Kidney (tissue), 14 donors: ENCODE results near the gene ARHGAP40. TPM values are rescaled to one million over a fixed set of nuclear protein-coding genes. Genes with fewer than 3 reads are reported as not detected.

Experiments
- DNase-seq, 5 donors: peaks; one replicate each; pipeline ENCODE4 v3.0.0-alpha.2; 2013 to 2020
- FAIRE-seq: peaks from 2 replicates; lab custom pipeline; 2012; peaks lifted over from hg19 to GRCh38; lab: Jason Lieb, UNC
- H3K27ac ChIP-seq, 2 donors: one replicate each; pipeline ENCODE4 v1.7.0; 2013; ENCODE audit warnings: low read depth in 2 of 2, low read length in 2 of 2, inconsistent platforms in 1 of 2
- H3K27me3 ChIP-seq: one replicate; pipeline ENCODE4 v1.7.1; 2013; ENCODE audit warnings: low read length, inconsistent platforms; ENCODE audit not compliant: control insufficient read depth, insufficient read depth
- H3K36me3 ChIP-seq, 3 donors: one replicate each; pipeline versions ENCODE4 v1.7.0 to v1.7.1; 2013; ENCODE audit warnings: low read length in 3 of 3, control low read depth in 1 of 3, inconsistent platforms in 1 of 3; ENCODE audit not compliant: insufficient read depth in 3 of 3, control insufficient read depth in 2 of 3
- H3K4me1 ChIP-seq, 3 donors: one replicate each; pipeline versions ENCODE4 v1.7.0 to v1.7.1; 2013; ENCODE audit warnings: low read length in 3 of 3, inconsistent platforms in 1 of 3, low read depth in 1 of 3; ENCODE audit not compliant: control insufficient read depth in 2 of 3, insufficient read depth in 2 of 3
- H3K4me3 ChIP-seq, 3 donors: one replicate each; pipeline versions ENCODE4 v1.7.0 to v1.8.1; 2013; ENCODE audit warnings: low read length in 3 of 3, control low read depth in 1 of 3, inconsistent platforms in 1 of 3
- H3K9ac ChIP-seq, 3 donors: one replicate each; pipeline versions ENCODE4 v1.7.0 to v1.7.1; 2013; ENCODE audit warnings: low read length in 3 of 3, control low read depth in 1 of 3, inconsistent platforms in 1 of 3
- H3K9me3 ChIP-seq, 3 donors: one replicate each; pipeline versions ENCODE4 v1.7.0 to v1.7.1; 2013; ENCODE audit warnings: low read length in 3 of 3, control low read depth in 1 of 3, inconsistent platforms in 1 of 3; ENCODE audit not compliant: control insufficient read depth in 2 of 3, insufficient read depth in 1 of 3
- intact Hi-C: fragments of 100-400 bp; cut with DNase I; formaldehyde crosslinking; loops from one replicate; pipeline ENCODE4 v1.11.1; 2022
- polyA plus RNA-seq: library from polyadenylated mRNA; stranded (reverse); fragments of 350-450 nt; fragmentation: Illumina TruSeq; extraction: RNeasy Lipid Tissue Mini Kit (QIAGEN cat#74804); gene quantifications from one replicate; pipeline ENCODE4 v1.2.3, GENCODE V29; 2014; ENCODE audit warnings: low read depth, low replicate concordance; ENCODE audit not compliant: insufficient read depth
- total RNA-seq: library from RNA; stranded (reverse); fragmentation: NEBNext Ultra II Directional; extraction: Animal tissue kit (Norgen Biotek cat#: 25700); gene quantifications from one replicate; pipeline ENCODE4 v1.2.1, GENCODE V29; 2021
- TF ChIP-seq, protein P1 (sequence below): IDR thresholded peaks from 3 replicates; pipeline ENCODE4 v1.5.1; 2012; ENCODE audit warnings: mild to moderate bottlenecking, moderate library complexity, borderline replicate concordance; ENCODE audit not compliant: insufficient read depth; ENCODE audit errors: extremely low read depth
- donor health status: control.
- donor health status: control.
- donor health status: control.
- donor health status: control.
- donor health status: control.
- donor health status: DM: yes; HTN: yes; CAD: no.
- donor health status: Normal renal cell carcinoma (clear cell type).

The ARHGAP40 gene
- total and polyA plus RNA-seq, 2 donors from 2014 or later = 1.3 to 20.2 TPM

DNA sequence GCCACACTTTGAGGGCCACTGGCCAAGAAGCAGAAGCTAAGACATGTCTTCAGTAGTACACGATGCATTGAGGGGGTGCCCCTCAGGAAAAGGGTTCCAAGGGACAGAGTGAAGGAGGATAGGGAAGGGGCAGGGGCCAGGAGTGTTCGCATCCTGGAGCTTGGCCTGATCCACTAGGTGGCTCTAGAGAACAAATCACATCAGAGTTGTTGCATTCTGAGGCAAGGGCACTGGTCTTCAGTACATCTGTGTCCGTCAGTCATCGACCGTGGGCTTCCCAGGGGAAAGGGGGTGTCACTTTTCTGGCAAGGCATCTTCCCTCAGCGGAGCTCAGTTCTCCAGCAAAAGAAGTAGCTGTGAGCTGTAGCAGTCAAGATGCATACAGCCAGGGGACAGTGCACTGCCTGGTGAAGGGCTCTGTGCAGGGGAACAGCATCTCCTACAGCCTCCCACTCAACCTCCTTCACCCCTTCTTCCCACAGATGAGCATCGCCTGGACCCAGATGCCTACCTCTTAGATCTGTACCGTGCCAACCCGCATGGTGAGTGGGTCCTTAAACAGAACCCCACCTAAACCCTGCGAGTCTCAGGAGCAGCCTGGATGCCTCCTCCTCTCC lies 47.8 kb downstream of the ARHGAP40 start:
- H3K27me3 ChIP-seq = peaks cover 3% of the 10 kb centered on the region
- DNase-seq (peak in 3 of 5 donors; percentile 44 to 61 (median 46)), FAIRE-seq (no peak)
- H3K27ac ChIP-seq = no peak overlapping the region
- H3K4me1 ChIP-seq = peaks cover 0 to 4% (median 4%) of the 10 kb centered on the region in 3 donors
- no peaks in the 10 kb centered on the region for H3K9me3 ChIP-seq
- no peak overlapping the region for H3K9ac ChIP-seq
- no peak overlapping the region for H3K4me3 ChIP-seq
- TF ChIP-seq, protein P1, sequence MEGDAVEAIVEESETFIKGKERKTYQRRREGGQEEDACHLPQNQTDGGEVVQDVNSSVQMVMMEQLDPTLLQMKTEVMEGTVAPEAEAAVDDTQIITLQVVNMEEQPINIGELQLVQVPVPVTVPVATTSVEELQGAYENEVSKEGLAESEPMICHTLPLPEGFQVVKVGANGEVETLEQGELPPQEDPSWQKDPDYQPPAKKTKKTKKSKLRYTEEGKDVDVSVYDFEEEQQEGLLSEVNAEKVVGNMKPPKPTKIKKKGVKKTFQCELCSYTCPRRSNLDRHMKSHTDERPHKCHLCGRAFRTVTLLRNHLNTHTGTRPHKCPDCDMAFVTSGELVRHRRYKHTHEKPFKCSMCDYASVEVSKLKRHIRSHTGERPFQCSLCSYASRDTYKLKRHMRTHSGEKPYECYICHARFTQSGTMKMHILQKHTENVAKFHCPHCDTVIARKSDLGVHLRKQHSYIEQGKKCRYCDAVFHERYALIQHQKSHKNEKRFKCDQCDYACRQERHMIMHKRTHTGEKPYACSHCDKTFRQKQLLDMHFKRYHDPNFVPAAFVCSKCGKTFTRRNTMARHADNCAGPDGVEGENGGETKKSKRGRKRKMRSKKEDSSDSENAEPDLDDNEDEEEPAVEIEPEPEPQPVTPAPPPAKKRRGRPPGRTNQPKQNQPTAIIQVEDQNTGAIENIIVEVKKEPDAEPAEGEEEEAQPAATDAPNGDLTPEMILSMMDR = peak; percentile 39
- H3K36me3 ChIP-seq = no peaks in the 10 kb centered on the region
- intact Hi-C loops = loop anchor here (10.0 kb wide), 2 partner anchors 105 to 395 kb away; no protein-coding TSS in a partner anchor

- DNase-seq = no peak
- Histone ChIP-seq H3K9ac (no peak overlapping the region), H3K27me3 (no peaks in the 10 kb centered on the region), H3K36me3 (no peaks in the 10 kb centered on the region), H3K9me3 (no peaks in the 10 kb centered on the region), H3K27ac (no peak overlapping the region), H3K4me1 (peaks cover 0 to 4% (median 4%) of the 10 kb centered on the region in 3 donors), H3K4me3 (no peak overlapping the region)
- TF ChIP-seq, protein P1 = no peak
- no peak for FAIRE-seq
- intact Hi-C loops = no loop called here
Observed at GRCh38 chr20:38650010-38650409, 48.4 kb downstream of the ARHGAP40 start.

GRCh38 chr20:38651154-38651553 lies 49.5 kb downstream of the ARHGAP40 start:
- H3K4me1 ChIP-seq = peaks cover 0 to 4% (median 4%) of the 10 kb centered on the region in 3 donors
- H3K4me3 ChIP-seq = no peak overlapping the region
- no peaks in the 10 kb centered on the region for H3K36me3 ChIP-seq
- no peaks in the 10 kb centered on the region for H3K9me3 ChIP-seq
- H3K27ac ChIP-seq = no peak overlapping the region
- no peaks in the 10 kb centered on the region for H3K27me3 ChIP-seq
- H3K9ac ChIP-seq = no peak overlapping the region
- FAIRE-seq (no peak), DNase-seq (no peak)
- intact Hi-C loops = no loop called here
- TF ChIP-seq, protein P1 = no peak

- no peaks in the 10 kb centered on the region for H3K9me3 ChIP-seq
- intact Hi-C loops = no loop called here
- no peak overlapping the region for H3K4me3 ChIP-seq
- H3K27ac ChIP-seq = no peak overlapping the region
- DNase-seq (no peak), FAIRE-seq (no peak)
- H3K9ac ChIP-seq = no peak overlapping the region
- H3K27me3 ChIP-seq = no peaks in the 10 kb centered on the region
- no peaks in the 10 kb centered on the region for H3K36me3 ChIP-seq
- TF ChIP-seq, protein P1 = no peak
- peaks cover 0 to 3% (median 1%) of the 10 kb centered on the region in 3 donors for H3K4me1 ChIP-seq
Observed at GRCh38 chr20:38651562-38651961, 50.0 kb downstream of the ARHGAP40 start.
